Aorta (tissue), 5 donors: Measurements from ENCODE around the gene PACC1. TPM values are rescaled to one million over a fixed set of nuclear protein-coding genes. Genes with fewer than 3 reads are reported as not detected.

Experiments used
- ATAC-seq: fragments of 200-7000 bp; cut with Tn5 transposase; one replicate; pipeline ENCODE4 v1.9.1; 2022; ENCODE audit warnings: moderate library complexity; ENCODE audit not compliant: low FRiP score
- DNase-seq, 2 donors: peaks; one replicate each; pipeline ENCODE4 v3.0.0-alpha.2; 2020
- H3K27ac ChIP-seq, 2 donors: one replicate each; pipeline ENCODE4 v1.5.1; 2013; ENCODE audit warnings: low read length in 2 of 2, mild to moderate bottlenecking in 2 of 2, moderate library complexity in 2 of 2, control low read depth in 1 of 2, inconsistent platforms in 1 of 2, low read depth in 1 of 2
- H3K27me3 ChIP-seq, 2 donors: one replicate each; pipeline ENCODE4 v1.6.1; 2013; ENCODE audit warnings: control low read depth in 1 of 2, low read length in 1 of 2, mild to moderate bottlenecking in 1 of 2, moderate library complexity in 1 of 2; ENCODE audit not compliant: insufficient read depth in 2 of 2, control insufficient read depth in 1 of 2
- H3K36me3 ChIP-seq, 2 donors: one replicate each; pipeline ENCODE4 v1.6.1; 2013; ENCODE audit warnings: control low read depth in 1 of 2, low read length in 1 of 2, mild to moderate bottlenecking in 1 of 2; ENCODE audit not compliant: insufficient read depth in 2 of 2, control insufficient read depth in 1 of 2
- H3K4me1 ChIP-seq, 2 donors: one replicate each; pipeline ENCODE4 v1.6.1; 2013; ENCODE audit warnings: low read length in 2 of 2, control low read depth in 1 of 2, mild to moderate bottlenecking in 1 of 2, moderate library complexity in 1 of 2; ENCODE audit not compliant: insufficient read depth in 2 of 2, control insufficient read depth in 1 of 2
- H3K4me3 ChIP-seq, 2 donors: one replicate each; pipeline ENCODE4 v1.5.1; 2013; ENCODE audit warnings: low read length in 2 of 2, control low read depth in 1 of 2, mild to moderate bottlenecking in 1 of 2
- H3K9me3 ChIP-seq: one replicate; pipeline ENCODE4 v1.6.1; 2013; ENCODE audit warnings: mild to moderate bottlenecking, low read length; ENCODE audit not compliant: control insufficient read depth
- WGBS, 2 donors: extraction: QIAGEN DNeasy Blood & Tissue Kit; methylation state at CpG; one replicate each; pipeline ENCODE4 v1.1.7; 2013; 5-methylcytosine and 5-hydroxymethylcytosine counted together
- intact Hi-C, 2 donors: fragments of 100-400 bp; cut with DNase I; formaldehyde crosslinking; loops; one replicate each; pipeline versions ENCODE4 v1.14.2 to v1.15.0; 2022
- long read RNA-seq, 2 donors: library from polyadenylated mRNA; unstranded; transcript quantifications; one replicate each; pipeline ENCODE4 v2.0.0, GENCODE V29; 2020 to 2021
- polyA plus RNA-seq, 2 donors: library from polyadenylated mRNA; stranded (reverse); fragments of 200-250 nt; gene quantifications; one replicate each; pipeline ENCODE4 v1.2.3, GENCODE V29; 2013
- total RNA-seq, 2 donors: library from RNA; stranded (reverse); fragmentation: NEBNext Ultra II Directional; extraction: Animal tissue kit (Norgen Biotek cat#: 25700); gene quantifications; one replicate each; pipeline ENCODE4 v1.2.1, GENCODE V29; 2021
- donor health status: healthy with polysubstance abuse.
- donor health status: Bipolar disorder and iron deficiency.
- donor health status: DM: no; HTN: no; CAD: no.
- donor health status: DM: no; HTN: no; CAD: no.
- donor health status: DM: yes; HTN: yes; CAD: no.

The PACC1 gene
- total RNA-seq (1 to 10 TPM; 5.3 to 7.5 TPM), polyA plus RNA-seq (1 to 10 TPM; 2.8 to 4.4 TPM)
- long read RNA-seq, donor 1, transcript TMEM206-201 (8 exons, 2,475 nt): major isoform, 20 of 31 reads
- long read RNA-seq, donor 1, partial matches to known transcripts: 0 of 31 reads
- long read RNA-seq, donor 1, other reads (novel, unspliced or antisense): 11 of 31 reads
- long read RNA-seq, donor 2, partial matches to known transcripts: 0 of 10 reads
- long read RNA-seq, donor 2, other reads (novel, unspliced or antisense): 6 of 10 reads

GRCh38 chr1:212414328-212415106 is at the start of gene PACC1:
PACC1 (minus strand) TSS chr1:212414886; CDS start chr1:212414757, 129 bp downstream.
- DNase-seq (peak; percentile 95 to 96), ATAC-seq (peak; percentile 95)
- Histone ChIP-seq H3K4me3 (peak within 1 kb of the TSS; percentile 74 to 82), H3K27ac (no peak within 1 kb of the TSS), H3K9me3 (no peaks in the 10 kb centered on the region), H3K36me3 (peaks cover 0 to 3% of the 10 kb centered on the region in 2 donors), H3K27me3 (no peaks in the 10 kb centered on the region), H3K4me1 (no peaks in the 10 kb centered on the region)
- 0 to 1% methylated on average over 73 to 74 of the region's 74 CpGs for WGBS, 2 donors
- intact Hi-C loops: loop anchor here in 1 of 2 donors (5.0 kb wide), 1 partner anchor 38 kb away; no protein-coding TSS in a partner anchor

GRCh38 chr1:212463565-212464285 is 49.0 kb upstream of the PACC1 start:
- Histone ChIP-seq H3K36me3 (no peaks in the 10 kb centered on the region), H3K9me3 (no peaks in the 10 kb centered on the region), H3K27ac (no peak overlapping the region), H3K4me3 (no peak overlapping the region), H3K27me3 (no peaks in the 10 kb centered on the region), H3K4me1 (no peaks in the 10 kb centered on the region)
- intact Hi-C loops: loop anchor here in 1 of 2 donors (5.0 kb wide), 1 partner anchor 319 kb away; no protein-coding TSS in a partner anchor
- ATAC-seq: no peak
- DNase-seq: peak in 1 of 2 donors; percentile 27
- WGBS, 2 donors: 85 to 86% methylated on average over 7 of the region's 7 CpGs

- intact Hi-C loops: loop anchor here in 1 of 2 donors (5.0 kb wide), 1 partner anchor 320 kb away; no protein-coding TSS in a partner anchor
- DNase-seq: peak in 1 of 2 donors; percentile 56
Observed at GRCh38 chr1:212461916-212462660, 47.4 kb upstream of the PACC1 start.

GRCh38 chr1:212460376-212460775 is 45.7 kb upstream of the PACC1 start:
- DNase-seq (peak in 1 of 2 donors; percentile 60), ATAC-seq (no peak)
- Histone ChIP-seq H3K27ac (no peak overlapping the region), H3K36me3 (no peaks in the 10 kb centered on the region), H3K4me1 (no peaks in the 10 kb centered on the region), H3K27me3 (no peaks in the 10 kb centered on the region), H3K9me3 (no peaks in the 10 kb centered on the region), H3K4me3 (no peak overlapping the region)
- intact Hi-C loops: loop anchor here in 1 of 2 donors (5.0 kb wide), 1 partner anchor 322 kb away; no protein-coding TSS in a partner anchor
- 90 to 91% methylated on average over 9 of the region's 9 CpGs for WGBS, 2 donors

More at GRCh38 chr1:212461916-212462660, 47.4 kb upstream of the PACC1 start:
- no peak overlapping the region for H3K4me3 ChIP-seq
- H3K4me1 ChIP-seq: no peaks in the 10 kb centered on the region
- WGBS, 2 donors: 85 to 94% methylated on average over 13 of the region's 13 CpGs
- no peaks in the 10 kb centered on the region for H3K9me3 ChIP-seq
- ATAC-seq: no peak
- H3K27ac ChIP-seq: no peak overlapping the region
- no peaks in the 10 kb centered on the region for H3K36me3 ChIP-seq
- H3K27me3 ChIP-seq: no peaks in the 10 kb centered on the region

- peak in 1 of 2 donors; percentile 26 for DNase-seq
- Histone ChIP-seq H3K27me3 (no peaks in the 10 kb centered on the region), H3K27ac (no peak overlapping the region), H3K9me3 (no peaks in the 10 kb centered on the region), H3K4me1 (no peaks in the 10 kb centered on the region), H3K36me3 (no peaks in the 10 kb centered on the region), H3K4me3 (no peak overlapping the region)
- intact Hi-C loops: loop anchor here (5.0 to 10.0 kb wide), 4 partner anchors 92 to 325 kb away; partner anchors contain the start of gene PPP2R5A (in 1 of the 2)
- WGBS, 2 donors: 83 to 89% methylated on average over 5 of the region's 5 CpGs
- no peak for ATAC-seq
Observed at GRCh38 chr1:212459656-212460055, 45.0 kb upstream of the PACC1 start.

GRCh38 chr1:212458817-212459216 is 44.1 kb upstream of the PACC1 start:
- Histone ChIP-seq H3K4me3 (no peak overlapping the region), H3K9me3 (no peaks in the 10 kb centered on the region), H3K4me1 (no peaks in the 10 kb centered on the region), H3K36me3 (no peaks in the 10 kb centered on the region), H3K27me3 (no peaks in the 10 kb centered on the region), H3K27ac (no peak overlapping the region)
- no peak for ATAC-seq
- 36 to 53% methylated on average over 1 of the region's 1 CpG for WGBS, 2 donors
- peak in 1 of 2 donors; percentile 43 for DNase-seq
- intact Hi-C loops: loop anchor here (5.0 to 10.0 kb wide), 3 partner anchors 92 to 326 kb away; partner anchors contain the start of gene PPP2R5A (in 1 of the 2)

GRCh38 chr1:212457740-212458338 is 43.2 kb upstream of the PACC1 start:
- intact Hi-C loops: loop anchor here (2.0 to 10.0 kb wide), 5 partner anchors 91 to 387 kb away; partner anchors contain the start of gene PPP2R5A (in 1 of the 2)
- Histone ChIP-seq H3K27ac (no peak overlapping the region), H3K27me3 (no peaks in the 10 kb centered on the region), H3K36me3 (no peaks in the 10 kb centered on the region), H3K9me3 (no peaks in the 10 kb centered on the region), H3K4me1 (no peaks in the 10 kb centered on the region), H3K4me3 (no peak overlapping the region)
- no peak for ATAC-seq
- DNase-seq: peak in 1 of 2 donors; percentile 48
- WGBS, 2 donors: 57 to 59% methylated on average over 8 of the region's 8 CpGs
